Transverse colon (tissue), 4 donors: ENCODE measurements around the gene EXOSC10. TPM values are rescaled to one million over a fixed set of nuclear protein-coding genes. Genes with fewer than 3 reads are reported as not detected.

Experiments
- DNase-seq: peaks from one replicate; pipeline ENCODE4 v3.0.0-alpha.2; 2019
- H3K27ac ChIP-seq, 4 donors: fragments of 200-600 bp; sonication (generic); 2 replicates each; pipeline ENCODE4 v1.5.1; 2016 to 2018; ENCODE audit warnings: inconsistent platforms in 4 of 4
- H3K27me3 ChIP-seq: fragments of 200-600 bp; sonication (generic); 2 replicates; pipeline ENCODE4 v1.5.1; 2017; ENCODE audit warnings: inconsistent platforms
- H3K36me3 ChIP-seq, 4 donors: fragments of 200-600 bp; sonication (generic); 2 replicates each; pipeline ENCODE4 v1.5.1; 2017 to 2019; ENCODE audit warnings: inconsistent platforms in 4 of 4
- H3K4me1 ChIP-seq, 4 donors: fragments of 200-600 bp; sonication (generic); 2 replicates each; pipeline ENCODE4 v1.5.1; 2017 to 2020; ENCODE audit warnings: inconsistent platforms in 4 of 4
- H3K4me3 ChIP-seq, 4 donors: fragments of 200-600 bp; sonication (generic); 1 replicate in 1 of 4; 2 replicates in 3 of 4; pipeline versions ENCODE4 v1.5.1 to v1.6.1; 2017 to 2019; ENCODE audit warnings: inconsistent platforms in 4 of 4
- H3K9me3 ChIP-seq, 2 donors: fragments of 200-600 bp; sonication (generic); 2 replicates each; pipeline ENCODE4 v1.5.1; 2017 to 2019; ENCODE audit warnings: inconsistent platforms in 2 of 2
- EP300 ChIP-seq: sonication (generic); formaldehyde crosslinking; IDR thresholded peaks from one replicate; pipeline ENCODE4 v1.6.1; 2017; ENCODE audit warnings: antibody characterized with exemption, low read depth
- POLR2A ChIP-seq: fragments of 450-650 bp; IDR thresholded peaks from one replicate; pipeline ENCODE4 v1.6.1; 2016; ENCODE audit warnings: antibody characterized with exemption, mild to moderate bottlenecking, moderate library complexity
- POLR2AphosphoS5 ChIP-seq, 3 donors: sonication (generic); formaldehyde crosslinking; IDR thresholded peaks; one replicate each; pipeline ENCODE4 v1.6.1; 2016; ENCODE audit warnings: antibody characterized with exemption in 3 of 3
- WGBS, 2 donors: methylation state at CpG; one replicate each; pipeline ENCODE4 v1.1.5; 2018; ENCODE audit warnings: low coverage in 1 of 2; 5-methylcytosine and 5-hydroxymethylcytosine counted together
- in situ Hi-C, 4 donors: fragments of 200-750 bp; cut with MboI; loops; one replicate each; pipeline versions ENCODE4 v1.15.0 to v1.15.1; 2017; ENCODE audit warnings: low sequenced_read_pairs in 3 of 4, low pct_ligation_motif_present in 1 of 4, low pct_unique_long_range_greater_than_20kb in 1 of 4
- intact Hi-C: fragments of 100-400 bp; cut with DNase I; formaldehyde crosslinking; loops from one replicate; pipeline ENCODE4 v1.15.1; 2023; ENCODE audit warnings: low total_unique reads
- total RNA-seq, 4 donors: library from RNA; depleted of rRNA; stranded (reverse); fragments of >200 nt; gene quantifications; one replicate each; pipeline ENCODE4 v1.1.0, GENCODE V29; 2016
- TF ChIP-seq, protein P1 (sequence below), 5 experiments: fragments of 200-600 bp in 3 of 5; fragments of 450-650 bp in 2 of 5; sonication (generic) in 3 of 5; IDR thresholded peaks; 1 replicate in 2 of 5; 2 replicates in 3 of 5; pipeline ENCODE4 v1.5.1; 2016 to 2017; ENCODE audit warnings: antibody characterized with exemption in 5 of 5, inconsistent platforms in 3 of 5, mild to moderate bottlenecking in 2 of 5, moderate library complexity in 1 of 5

The EXOSC10 gene
- total RNA-seq, 4 donors from 2014 or later, result 43.8 to 113 (median 68.7) TPM

DNA sequence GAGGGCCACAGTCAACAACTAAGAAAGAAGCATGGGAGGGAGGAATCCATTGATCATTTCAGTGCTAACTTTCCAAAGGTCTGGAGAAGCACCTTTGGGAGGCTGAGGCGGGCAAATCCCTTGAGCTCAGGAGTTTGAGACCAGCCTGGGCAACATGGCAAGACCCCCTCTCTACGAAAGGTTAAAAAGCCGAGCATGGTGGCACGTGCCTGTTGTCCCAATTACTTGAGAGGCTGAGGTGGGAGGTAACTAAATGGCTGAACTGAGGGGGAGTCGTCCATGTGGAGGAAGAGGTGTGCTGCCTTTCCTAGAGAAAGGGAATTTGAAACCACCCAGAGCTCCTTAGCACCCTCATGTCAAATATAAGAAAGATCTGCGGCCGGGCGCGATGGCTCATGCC, 68.8 kb downstream of the EXOSC10 start:
- Histone ChIP-seq H3K9me3 (no peaks in the 10 kb centered on the region), H3K36me3 (peaks cover 0 to 5% (median 2%) of the 10 kb centered on the region in 4 donors), H3K27ac (no peak overlapping the region), H3K27me3 (no peaks in the 10 kb centered on the region), H3K4me1 (no peaks in the 10 kb centered on the region), H3K4me3 (no peak overlapping the region)
- in situ Hi-C loops (loop anchor here in 3 of 4 donors (10.0 to 25.0 kb wide), 2 partner anchors 604 to 606 kb away; no protein-coding TSS in a partner anchor), intact Hi-C loops (no loop called here)
- 83 to 84% methylated on average over 4 to 9 of the region's 9 CpGs for whole genome bisulfite sequencing, 2 donors
- TF ChIP-seq, protein P1, sequence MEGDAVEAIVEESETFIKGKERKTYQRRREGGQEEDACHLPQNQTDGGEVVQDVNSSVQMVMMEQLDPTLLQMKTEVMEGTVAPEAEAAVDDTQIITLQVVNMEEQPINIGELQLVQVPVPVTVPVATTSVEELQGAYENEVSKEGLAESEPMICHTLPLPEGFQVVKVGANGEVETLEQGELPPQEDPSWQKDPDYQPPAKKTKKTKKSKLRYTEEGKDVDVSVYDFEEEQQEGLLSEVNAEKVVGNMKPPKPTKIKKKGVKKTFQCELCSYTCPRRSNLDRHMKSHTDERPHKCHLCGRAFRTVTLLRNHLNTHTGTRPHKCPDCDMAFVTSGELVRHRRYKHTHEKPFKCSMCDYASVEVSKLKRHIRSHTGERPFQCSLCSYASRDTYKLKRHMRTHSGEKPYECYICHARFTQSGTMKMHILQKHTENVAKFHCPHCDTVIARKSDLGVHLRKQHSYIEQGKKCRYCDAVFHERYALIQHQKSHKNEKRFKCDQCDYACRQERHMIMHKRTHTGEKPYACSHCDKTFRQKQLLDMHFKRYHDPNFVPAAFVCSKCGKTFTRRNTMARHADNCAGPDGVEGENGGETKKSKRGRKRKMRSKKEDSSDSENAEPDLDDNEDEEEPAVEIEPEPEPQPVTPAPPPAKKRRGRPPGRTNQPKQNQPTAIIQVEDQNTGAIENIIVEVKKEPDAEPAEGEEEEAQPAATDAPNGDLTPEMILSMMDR (IDR thresholded peaks at IDR 0.05), result no peak
- TF ChIP-seq EP300 (no peak), POLR2AphosphoS5 (IDR thresholded peaks at IDR 0.05) (peak in 1 of 3 donors; percentile 36), POLR2A (peak; percentile 20)
- no peak for DNase-seq

DNA sequence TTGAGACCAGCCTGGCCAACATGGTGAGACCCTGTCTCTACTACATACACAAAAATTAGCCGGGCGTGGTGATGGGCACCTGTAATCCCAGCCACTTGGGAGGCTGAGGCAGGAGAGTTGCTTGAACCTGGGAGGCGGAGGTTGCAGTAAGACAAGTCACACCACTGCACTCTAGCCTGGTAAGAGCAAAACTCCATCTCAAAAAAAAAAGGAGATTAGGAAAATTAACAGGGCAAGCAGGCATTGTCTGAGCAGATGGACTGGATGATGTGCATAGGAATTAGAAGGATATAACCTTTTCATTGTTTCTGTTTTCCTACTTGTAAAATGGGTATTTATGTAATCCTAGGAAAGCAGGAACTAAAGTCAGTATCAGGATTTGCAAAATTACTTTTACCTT, 71.7 kb downstream of the EXOSC10 start:
- H3K27me3 ChIP-seq, result no peaks in the 10 kb centered on the region
- DNase-seq, result no peak
- peaks cover 0 to 27% (median 11%) of the 10 kb centered on the region in 4 donors for H3K36me3 ChIP-seq
- no peak overlapping the region for H3K27ac ChIP-seq
- intact Hi-C loops, result no loop called here
- no peak for TF ChIP-seq POLR2A
- TF ChIP-seq, protein P1 (IDR thresholded peaks at IDR 0.05), result no peak
- no peak for TF ChIP-seq EP300
- no peak for TF ChIP-seq POLR2AphosphoS5 (IDR thresholded peaks at IDR 0.05)
- H3K4me3 ChIP-seq, result no peak overlapping the region
- no peaks in the 10 kb centered on the region for H3K4me1 ChIP-seq
- no peaks in the 10 kb centered on the region for H3K9me3 ChIP-seq
- 96 to 100% methylated on average over 1 to 3 of the region's 3 CpGs for WGBS, 2 donors
- in situ Hi-C loops, result loop anchor here in 2 of 4 donors (25.0 kb wide), 1 partner anchor 609 kb away; no protein-coding TSS in a partner anchor

DNA sequence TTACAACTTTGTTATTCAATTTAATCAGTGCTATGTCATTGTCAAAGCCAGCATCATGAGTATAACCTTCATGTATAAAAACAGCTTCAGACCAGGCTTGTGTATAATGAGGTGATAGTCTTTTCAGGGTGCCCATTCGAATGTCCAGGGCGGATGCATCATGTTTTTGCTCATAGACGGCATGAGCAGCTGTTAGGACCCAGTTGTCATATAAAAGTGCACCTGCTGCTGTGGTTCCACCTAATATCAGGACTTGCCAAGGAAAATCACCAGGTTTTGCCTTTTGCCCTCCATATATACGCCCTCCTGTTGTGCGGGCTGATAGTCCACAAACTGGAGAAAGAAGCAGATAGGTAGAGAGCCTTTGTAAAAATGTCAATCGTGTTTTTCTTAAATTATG, 72.4 kb downstream of the EXOSC10 start:
- H3K27me3 ChIP-seq, result no peaks in the 10 kb centered on the region
- H3K4me3 ChIP-seq, result no peak overlapping the region
- no peak overlapping the region for H3K27ac ChIP-seq
- DNase-seq, result no peak
- 63 to 84% methylated on average over 4 to 6 of the region's 6 CpGs for WGBS, 2 donors
- TF ChIP-seq POLR2A (no peak), POLR2AphosphoS5 (IDR thresholded peaks at IDR 0.05) (no peak), EP300 (no peak)
- TF ChIP-seq, protein P1 (IDR thresholded peaks at IDR 0.05), result no peak
- intact Hi-C loops, result no loop called here
- no peaks in the 10 kb centered on the region for H3K4me1 ChIP-seq
- in situ Hi-C loops, result loop anchor here in 2 of 4 donors (25.0 kb wide), 1 partner anchor 610 kb away; no protein-coding TSS in a partner anchor
- H3K36me3 ChIP-seq, result peaks cover 0 to 34% (median 14%) of the 10 kb centered on the region in 4 donors
- H3K9me3 ChIP-seq, result no peaks in the 10 kb centered on the region

DNA sequence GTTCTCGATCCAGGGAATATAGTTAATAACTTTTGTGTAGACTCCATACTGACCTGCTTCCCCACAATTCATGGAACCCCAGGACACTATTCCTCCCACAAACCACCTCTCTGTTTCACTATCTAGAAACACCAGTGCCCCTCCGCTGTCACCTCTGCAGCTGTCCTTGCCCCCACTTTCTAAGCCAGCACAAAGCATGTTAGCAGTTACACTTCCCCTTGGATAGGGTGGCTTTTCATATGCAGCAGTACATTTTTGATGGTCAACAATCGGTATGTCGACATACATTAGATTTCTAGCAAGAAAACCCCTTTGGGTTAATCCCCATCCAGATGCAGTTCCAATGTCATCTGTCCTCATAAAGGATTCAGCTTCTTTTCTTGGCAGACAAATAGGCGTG, 72.8 kb downstream of the EXOSC10 start:
- Histone ChIP-seq H3K27me3 (no peaks in the 10 kb centered on the region), H3K27ac (no peak overlapping the region), H3K36me3 (peaks cover 0 to 38% (median 16%) of the 10 kb centered on the region in 4 donors), H3K4me1 (no peaks in the 10 kb centered on the region), H3K4me3 (no peak overlapping the region), H3K9me3 (no peaks in the 10 kb centered on the region)
- TF ChIP-seq POLR2AphosphoS5 (IDR thresholded peaks at IDR 0.05), result no peak
- no peak for DNase-seq
- WGBS, 2 donors, result 93% methylated on average over 3 to 5 of the region's 5 CpGs
- in situ Hi-C loops (loop anchor here in 2 of 4 donors (25.0 kb wide), 1 partner anchor 610 kb away; no protein-coding TSS in a partner anchor), intact Hi-C loops (no loop called here)

DNA sequence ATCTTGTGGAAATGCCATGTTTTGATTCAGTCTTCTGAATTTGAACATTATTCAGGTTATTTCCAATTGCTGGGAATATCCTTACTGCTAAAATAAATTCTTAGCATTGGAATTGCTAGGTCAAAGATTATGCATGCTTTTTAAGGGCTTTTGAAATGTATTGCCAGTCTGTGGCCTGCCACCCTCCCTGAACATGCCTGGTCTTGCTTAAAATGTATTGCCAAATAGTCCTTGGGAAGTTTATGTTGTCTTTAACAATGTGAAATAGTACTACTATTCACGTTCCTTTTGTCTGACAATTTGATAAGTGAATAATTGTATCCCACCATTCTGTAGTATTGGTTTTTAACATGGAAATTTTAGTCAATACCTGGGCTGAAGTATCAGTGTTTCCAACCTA, 73.6 kb downstream of the EXOSC10 start:
- Histone ChIP-seq H3K27ac (no peak overlapping the region), H3K9me3 (no peaks in the 10 kb centered on the region), H3K27me3 (no peaks in the 10 kb centered on the region), H3K36me3 (peaks cover 0 to 47% (median 21%) of the 10 kb centered on the region in 4 donors), H3K4me1 (no peaks in the 10 kb centered on the region), H3K4me3 (no peak overlapping the region)
- intact Hi-C loops (no loop called here), in situ Hi-C loops (loop anchor here in 2 of 4 donors (25.0 kb wide), 1 partner anchor 611 kb away; no protein-coding TSS in a partner anchor)
- WGBS, 2 donors, result 50 to 74% methylated on average over 1 of the region's 1 CpG
- TF ChIP-seq EP300, result no peak
- no peak for TF ChIP-seq POLR2AphosphoS5 (IDR thresholded peaks at IDR 0.05)
- no peak for TF ChIP-seq POLR2A
- TF ChIP-seq, protein P1 (IDR thresholded peaks at IDR 0.05), result no peak
- no peak for DNase-seq
